IMR-90 (cell line): Measurements from ENCODE around the gene NET1. TPM values are rescaled to one million over a fixed set of nuclear protein-coding genes. Genes with fewer than 3 reads are reported as not detected.

Experiments
- ATAC-seq: fragments of 200-7000 bp; cut with Tn5 transposase; 2 replicates; pipeline ENCODE4 v1.9.1; 2020; ENCODE audit warnings: low read depth, mild to moderate bottlenecking, moderate library complexity
- BruUV-seq: library from RNA; stranded (reverse); fragments of 400-500 nt; replicated peaks from 2 replicates; lab custom pipeline; 2021; lab: Mats Ljungman, UMichigan
- CTCF ChIA-PET: fragments of 300-600 bp; formaldehyde crosslinking; extraction: SDS; loops from one replicate; lab custom pipeline; 2021; ENCODE audit warnings: antibody characterized with exemption; lab: Yijun Ruan, JAX
- POLR2A ChIA-PET: fragments of 300-600 bp; sonication (Branson Sonifier 250); formaldehyde crosslinking; loops from one replicate; lab custom pipeline; 2022; ENCODE audit warnings: antibody characterized with exemption; ENCODE audit not compliant: unreplicated experiment; lab: Charles Lee
- DNase-seq: peaks from one replicate; pipeline ENCODE4 v3.0.0; 2013
- H2AFZ ChIP-seq: replicated peaks from 2 replicates; pipeline ENCODE3; 2013; ENCODE audit warnings: low read length, mild to moderate bottlenecking; ENCODE audit not compliant: poor library complexity
- H2AK5ac ChIP-seq: 2 replicates; pipeline ENCODE4 v1.6.1; 2013; ENCODE audit warnings: low read depth, low read length, inconsistent platforms
- H2AK9ac ChIP-seq: replicated peaks from 2 replicates; pipeline ENCODE3; 2013; ENCODE audit warnings: mild to moderate bottlenecking, low read depth, low read length, moderate library complexity; ENCODE audit not compliant: poor library complexity
- H2BK120ac ChIP-seq: 2 replicates; pipeline ENCODE4 v1.6.1; 2013; ENCODE audit warnings: low read depth, low read length, inconsistent platforms
- H2BK15ac ChIP-seq: 3 replicates; pipeline ENCODE4 v1.6.1; 2013; ENCODE audit warnings: low read depth, low read length, inconsistent platforms
- H2BK20ac ChIP-seq: 2 replicates; pipeline ENCODE4 v1.6.1; 2013; ENCODE audit warnings: low read depth, mild to moderate bottlenecking, inconsistent platforms, low read length, moderate library complexity
- H2BK5ac ChIP-seq: 2 replicates; pipeline ENCODE4 v1.6.1; 2013; ENCODE audit warnings: mild to moderate bottlenecking, low read depth, low read length, inconsistent platforms; ENCODE audit not compliant: poor library complexity, severe bottlenecking
- H3K14ac ChIP-seq: replicated peaks from 2 replicates; pipeline ENCODE4 v1.6.1; 2013; ENCODE audit warnings: low read depth, low read length, inconsistent platforms
- H3K18ac ChIP-seq: 2 replicates; pipeline ENCODE4 v1.6.1; 2013; ENCODE audit warnings: low read depth, low read length, control low read depth
- H3K23ac ChIP-seq: 2 replicates; pipeline ENCODE4 v1.6.1; 2013; ENCODE audit warnings: low read depth, low read length, inconsistent platforms
- H3K27ac ChIP-seq: 2 replicates; pipeline ENCODE4 v1.5.1; 2013; ENCODE audit warnings: mild to moderate bottlenecking, control low read depth, low read length; ENCODE audit not compliant: insufficient read depth
- H3K27me3 ChIP-seq: 2 replicates; pipeline ENCODE4 v1.6.1; 2013; ENCODE audit warnings: low read length; ENCODE audit not compliant: control insufficient read depth, insufficient read depth
- H3K36me3 ChIP-seq: 2 replicates; pipeline ENCODE4 v1.6.1; 2013; ENCODE audit warnings: low read length, mixed read lengths; ENCODE audit not compliant: control insufficient read depth, insufficient read depth
- H3K4ac ChIP-seq: 2 replicates; pipeline ENCODE4 v1.6.1; 2013; ENCODE audit warnings: low read depth, low read length, inconsistent platforms
- H3K4me1 ChIP-seq: 2 replicates; pipeline ENCODE4 v1.6.1; 2013; ENCODE audit warnings: low read length, mixed read lengths; ENCODE audit not compliant: control insufficient read depth, insufficient read depth
- H3K4me2 ChIP-seq: 2 replicates; pipeline ENCODE4 v1.6.1; 2013; ENCODE audit warnings: low read depth, mild to moderate bottlenecking, control low read depth, low read length, moderate library complexity
- H3K4me3 ChIP-seq: 2 replicates; pipeline ENCODE4 v1.5.1; 2013; ENCODE audit warnings: low read depth, mild to moderate bottlenecking, control low read depth, low read length, moderate library complexity; ENCODE audit not compliant: insufficient read depth
- H3K56ac ChIP-seq: 2 replicates; pipeline ENCODE4 v1.6.1; 2013; ENCODE audit warnings: low read length, inconsistent platforms; ENCODE audit not compliant: insufficient read depth; ENCODE audit errors: extremely low read depth
- H3K79me1 ChIP-seq, 2 experiments: 2 replicates each; pipeline ENCODE4 v1.6.1; 2013; ENCODE audit warnings: low read length in 2 of 2, inconsistent platforms in 1 of 2, low read depth in 1 of 2
- H3K9ac ChIP-seq: 2 replicates; pipeline ENCODE4 v1.6.1; 2013; ENCODE audit warnings: low read depth, low read length, control low read depth
- H3K9me1 ChIP-seq: 2 replicates; pipeline ENCODE4 v1.6.1; 2013; ENCODE audit warnings: low read length, inconsistent platforms; ENCODE audit not compliant: insufficient read depth
- H3K9me3 ChIP-seq: 2 replicates; pipeline ENCODE4 v1.6.1; 2013; ENCODE audit warnings: low read length; ENCODE audit not compliant: control insufficient read depth, insufficient read depth
- H4K20me1 ChIP-seq: 2 replicates; pipeline ENCODE4 v1.6.1; 2013; ENCODE audit warnings: low read length, inconsistent platforms; ENCODE audit not compliant: insufficient read depth
- H4K5ac ChIP-seq: 2 replicates; pipeline ENCODE4 v1.6.1; 2013; ENCODE audit warnings: mild to moderate bottlenecking, low read depth, low read length, control low read depth
- H4K8ac ChIP-seq, 2 experiments: 2 replicates each; pipeline ENCODE4 v1.6.1; 2013; ENCODE audit warnings: low read depth in 2 of 2, low read length in 2 of 2, control low read depth in 1 of 2, inconsistent platforms in 1 of 2
- H4K91ac ChIP-seq: 2 replicates; pipeline ENCODE4 v1.6.1; 2013; ENCODE audit warnings: low read depth, low read length, inconsistent platforms; ENCODE audit not compliant: insufficient read depth
- BHLHE40 ChIP-seq: fragments of 150-350 bp; IDR thresholded peaks from 2 replicates; pipeline ENCODE4 v1.6.1; 2016; ENCODE audit warnings: mild to moderate bottlenecking, low read depth, low read length
- CEBPB ChIP-seq: IDR thresholded peaks from 2 replicates; pipeline ENCODE4 v1.6.1; 2012; ENCODE audit warnings: low read depth, low read length, improper control_type of control experiment
- CHD1 ChIP-seq: IDR thresholded peaks from 2 replicates; pipeline ENCODE4 v1.6.1; 2012; ENCODE audit warnings: low read depth, low read length, improper control_type of control experiment
- FOS ChIP-seq: fragments of 150-350 bp; IDR thresholded peaks from 2 replicates; pipeline ENCODE4 v1.6.1; 2016; ENCODE audit warnings: low read depth, low read length
- MAFK ChIP-seq: IDR thresholded peaks from 2 replicates; pipeline ENCODE4 v1.6.1; 2012; ENCODE audit warnings: low read depth, low read length, improper control_type of control experiment
- MAZ ChIP-seq: IDR thresholded peaks from 2 replicates; pipeline ENCODE4 v1.6.1; 2012; ENCODE audit warnings: low read depth, mild to moderate bottlenecking, low read length, improper control_type of control experiment, moderate library complexity, borderline replicate concordance
- MXI1 ChIP-seq: IDR thresholded peaks from 2 replicates; pipeline ENCODE4 v1.6.1; 2012; ENCODE audit warnings: low read depth, mild to moderate bottlenecking, low read length, moderate library complexity, borderline replicate concordance
- NFE2L2 ChIP-seq: fragments of 150-350 bp; IDR thresholded peaks from 2 replicates; pipeline ENCODE4 v1.6.1; 2016; ENCODE audit warnings: low read depth, mild to moderate bottlenecking, low read length
- RAD21 ChIP-seq: IDR thresholded peaks from 2 replicates; pipeline ENCODE4 v1.6.1; 2012; ENCODE audit warnings: low read length, improper control_type of control experiment
- RCOR1 ChIP-seq: IDR thresholded peaks from 2 replicates; pipeline ENCODE4 v1.6.1; 2012; ENCODE audit warnings: mild to moderate bottlenecking, low read length, improper control_type of control experiment; ENCODE audit not compliant: insufficient replicate concordance
- RFX5 ChIP-seq: IDR thresholded peaks from 2 replicates; pipeline ENCODE4 v1.8.0; 2012; ENCODE audit warnings: low read depth, mild to moderate bottlenecking, low read length, moderate library complexity
- SMC3 ChIP-seq: fragments of 150-350 bp; IDR thresholded peaks from 2 replicates; pipeline ENCODE4 v1.6.1; 2016; ENCODE audit warnings: low read depth, mild to moderate bottlenecking, antibody characterized with exemption, low read length, moderate library complexity
- WGBS, 2 experiments: methylation state at CpG; one replicate each; pipeline versions ENCODE4 v1.1.5 to v1.1.7; 2013; ENCODE audit warnings: missing lambda C conversion rate in 2 of 2; ENCODE audit not compliant: insufficient read length in 1 of 2; ENCODE audit errors: extremely low coverage in 2 of 2; 5-methylcytosine and 5-hydroxymethylcytosine counted together
- dilution Hi-C: fragments of 300-500 bp; cut with HindIII; formaldehyde crosslinking; loops from one replicate; pipeline ENCODE4 v1.14.3; 2018; ENCODE audit warnings: low sequenced_read_pairs; ENCODE audit not compliant: unreplicated experiment
- in situ Hi-C: fragments of 300-500 bp; cut with MboI; formaldehyde crosslinking; loops from 3 replicates; pipeline ENCODE4 v1.14.3; 2019; ENCODE audit warnings: low sequenced_read_pairs, inconsistent platforms, mixed read lengths
- intact Hi-C: fragments of 100-400 bp; cut with micrococcal nuclease; formaldehyde crosslinking; loops from 2 replicates; pipeline ENCODE4 v1.10.0; 2022
- polyA plus RNA-seq, 3 experiments: library from polyadenylated mRNA; depleted of rRNA; stranded (reverse); fragments of >200 nt; gene quantifications; 2 replicates each; pipeline ENCODE4 v1.2.3, GENCODE V29; 2012; ENCODE audit warnings: low replicate concordance in 1 of 3
- total RNA-seq: library from RNA; depleted of rRNA; stranded (reverse); fragments of >200 nt; gene quantifications from 2 replicates; pipeline ENCODE4 v1.2.3, GENCODE V29; 2012
- TF ChIP-seq, protein P1 (sequence below): fragments of 150-350 bp; IDR thresholded peaks from 2 replicates; pipeline ENCODE4 v1.6.1; 2016; ENCODE audit warnings: low read depth, mild to moderate bottlenecking, low read length, moderate library complexity, borderline replicate concordance
- TF ChIP-seq, protein P2 (sequence below): conservative IDR thresholded peaks from 2 replicates; pipeline ENCODE4 v1.5.1; 2012; ENCODE audit warnings: mild to moderate bottlenecking, low read depth, low read length, improper control_type of control experiment

The NET1 gene
- total and polyA plus RNA-seq, 2 of the 4 experiments (the other 2 are of a cell fraction) = 20.0 to 54.7 TPM

DNA sequence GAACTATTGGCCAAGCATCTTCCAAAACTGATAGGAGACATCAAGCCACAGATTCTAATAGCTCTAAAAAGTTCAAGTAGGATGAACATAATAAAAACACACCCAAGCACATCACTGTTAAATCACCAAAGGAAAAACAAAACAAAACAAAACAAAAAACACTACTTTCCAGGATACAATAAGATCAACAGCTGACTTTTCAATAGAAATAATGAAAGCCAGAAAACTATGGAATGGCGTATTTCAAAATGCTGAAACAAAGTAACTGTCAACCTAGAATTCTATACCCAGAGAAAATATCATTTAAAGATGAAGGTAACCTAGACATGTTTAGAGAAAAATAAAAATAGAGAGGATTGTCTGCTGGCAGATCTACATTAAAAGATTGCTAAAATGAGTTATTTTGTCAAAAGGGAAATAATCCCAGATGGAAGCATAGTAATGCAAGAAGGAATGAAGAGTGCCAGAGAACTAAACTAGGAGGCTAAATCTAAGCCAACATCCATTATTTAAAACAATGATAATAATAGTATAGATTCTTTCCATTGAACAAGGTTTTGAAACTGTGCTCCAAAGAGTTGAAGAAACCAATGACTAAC lies 21.7 kb upstream of the NET1 start:
- DNase-seq (no peak), ATAC-seq (no peak)
- BruUV-seq = no TSS peak
- dilution Hi-C loops = no loop called here
- TF ChIP-seq RFX5 (no peak), SMC3 (no peak), MXI1 (no peak), FOS (no peak), CHD1 (no peak), BHLHE40 (no peak), MAFK (no peak), NFE2L2 (no peak), RAD21 (no peak), MAZ (no peak), CEBPB (no peak), RCOR1 (no peak)
- TF ChIP-seq, protein P1, sequence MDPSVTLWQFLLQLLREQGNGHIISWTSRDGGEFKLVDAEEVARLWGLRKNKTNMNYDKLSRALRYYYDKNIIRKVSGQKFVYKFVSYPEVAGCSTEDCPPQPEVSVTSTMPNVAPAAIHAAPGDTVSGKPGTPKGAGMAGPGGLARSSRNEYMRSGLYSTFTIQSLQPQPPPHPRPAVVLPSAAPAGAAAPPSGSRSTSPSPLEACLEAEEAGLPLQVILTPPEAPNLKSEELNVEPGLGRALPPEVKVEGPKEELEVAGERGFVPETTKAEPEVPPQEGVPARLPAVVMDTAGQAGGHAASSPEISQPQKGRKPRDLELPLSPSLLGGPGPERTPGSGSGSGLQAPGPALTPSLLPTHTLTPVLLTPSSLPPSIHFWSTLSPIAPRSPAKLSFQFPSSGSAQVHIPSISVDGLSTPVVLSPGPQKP = no peak
- TF ChIP-seq, protein P2, sequence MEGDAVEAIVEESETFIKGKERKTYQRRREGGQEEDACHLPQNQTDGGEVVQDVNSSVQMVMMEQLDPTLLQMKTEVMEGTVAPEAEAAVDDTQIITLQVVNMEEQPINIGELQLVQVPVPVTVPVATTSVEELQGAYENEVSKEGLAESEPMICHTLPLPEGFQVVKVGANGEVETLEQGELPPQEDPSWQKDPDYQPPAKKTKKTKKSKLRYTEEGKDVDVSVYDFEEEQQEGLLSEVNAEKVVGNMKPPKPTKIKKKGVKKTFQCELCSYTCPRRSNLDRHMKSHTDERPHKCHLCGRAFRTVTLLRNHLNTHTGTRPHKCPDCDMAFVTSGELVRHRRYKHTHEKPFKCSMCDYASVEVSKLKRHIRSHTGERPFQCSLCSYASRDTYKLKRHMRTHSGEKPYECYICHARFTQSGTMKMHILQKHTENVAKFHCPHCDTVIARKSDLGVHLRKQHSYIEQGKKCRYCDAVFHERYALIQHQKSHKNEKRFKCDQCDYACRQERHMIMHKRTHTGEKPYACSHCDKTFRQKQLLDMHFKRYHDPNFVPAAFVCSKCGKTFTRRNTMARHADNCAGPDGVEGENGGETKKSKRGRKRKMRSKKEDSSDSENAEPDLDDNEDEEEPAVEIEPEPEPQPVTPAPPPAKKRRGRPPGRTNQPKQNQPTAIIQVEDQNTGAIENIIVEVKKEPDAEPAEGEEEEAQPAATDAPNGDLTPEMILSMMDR = no peak
- no peak overlapping the region for H2AK5ac ChIP-seq
- no peaks in the 10 kb centered on the region for H3K4me1 ChIP-seq
- POLR2A ChIA-PET = no interaction called here
- no peak overlapping the region for H4K5ac ChIP-seq
- no peak overlapping the region for H4K91ac ChIP-seq
- no peak overlapping the region for H3K14ac ChIP-seq
- H3K23ac ChIP-seq = no peak overlapping the region
- H3K27me3 ChIP-seq = peaks cover 3% of the 10 kb centered on the region; the same call in 1 of the 2 replicates
- H3K9me3 ChIP-seq = peaks cover 6% of the 10 kb centered on the region
- H3K18ac ChIP-seq = no peak overlapping the region
- intact Hi-C loops = no loop called here
- H2BK15ac ChIP-seq = no peak overlapping the region
- no peak overlapping the region for H3K56ac ChIP-seq
- no peak overlapping the region for H3K4me3 ChIP-seq
- H3K36me3 ChIP-seq = no peaks in the 10 kb centered on the region
- CTCF ChIA-PET = no interaction called here
- no peak overlapping the region for H2BK5ac ChIP-seq
- no CpG with 5 or more reads among the region's 1 CpG for WGBS, 2 experiments
- no peaks in the 10 kb centered on the region for H3K79me1 ChIP-seq
- no peak overlapping the region for H4K8ac ChIP-seq
- H3K9me1 ChIP-seq = no peaks in the 10 kb centered on the region
- H2BK20ac ChIP-seq = no peak overlapping the region
- no peak overlapping the region for H3K4me2 ChIP-seq
- H3K9ac ChIP-seq = no peak overlapping the region
- H2AFZ ChIP-seq = no peak overlapping the region
- H3K27ac ChIP-seq = no peak overlapping the region
- in situ Hi-C loops = no loop called here
- no peak overlapping the region for H3K4ac ChIP-seq
- H2BK120ac ChIP-seq = no peak overlapping the region
- no peak overlapping the region for H2AK9ac ChIP-seq
- no peaks in the 10 kb centered on the region for H4K20me1 ChIP-seq
